Stimulated activated CD4-positive, alpha-beta T cell treated with anti-CD3 and anti-CD28 coated beads, Interleukin-12 subunit alpha, Interleukin-12 subunit beta, amount 100 ng/mL, for 48 hours (primary cell): ENCODE results near the gene GOLGA6A.

Experiments used
- DNase-seq, 3 donors: peaks; one replicate each; pipeline ENCODE4 v3.0.0-alpha.2; 2020; ENCODE audit warnings: low read depth in 2 of 3, low spot score in 1 of 3

GOLGA6A gene

GRCh38 chr15:74038707-74039655 is 43.4 kb downstream of the GOLGA6A start:
- DNase-seq, result no peak

DNA sequence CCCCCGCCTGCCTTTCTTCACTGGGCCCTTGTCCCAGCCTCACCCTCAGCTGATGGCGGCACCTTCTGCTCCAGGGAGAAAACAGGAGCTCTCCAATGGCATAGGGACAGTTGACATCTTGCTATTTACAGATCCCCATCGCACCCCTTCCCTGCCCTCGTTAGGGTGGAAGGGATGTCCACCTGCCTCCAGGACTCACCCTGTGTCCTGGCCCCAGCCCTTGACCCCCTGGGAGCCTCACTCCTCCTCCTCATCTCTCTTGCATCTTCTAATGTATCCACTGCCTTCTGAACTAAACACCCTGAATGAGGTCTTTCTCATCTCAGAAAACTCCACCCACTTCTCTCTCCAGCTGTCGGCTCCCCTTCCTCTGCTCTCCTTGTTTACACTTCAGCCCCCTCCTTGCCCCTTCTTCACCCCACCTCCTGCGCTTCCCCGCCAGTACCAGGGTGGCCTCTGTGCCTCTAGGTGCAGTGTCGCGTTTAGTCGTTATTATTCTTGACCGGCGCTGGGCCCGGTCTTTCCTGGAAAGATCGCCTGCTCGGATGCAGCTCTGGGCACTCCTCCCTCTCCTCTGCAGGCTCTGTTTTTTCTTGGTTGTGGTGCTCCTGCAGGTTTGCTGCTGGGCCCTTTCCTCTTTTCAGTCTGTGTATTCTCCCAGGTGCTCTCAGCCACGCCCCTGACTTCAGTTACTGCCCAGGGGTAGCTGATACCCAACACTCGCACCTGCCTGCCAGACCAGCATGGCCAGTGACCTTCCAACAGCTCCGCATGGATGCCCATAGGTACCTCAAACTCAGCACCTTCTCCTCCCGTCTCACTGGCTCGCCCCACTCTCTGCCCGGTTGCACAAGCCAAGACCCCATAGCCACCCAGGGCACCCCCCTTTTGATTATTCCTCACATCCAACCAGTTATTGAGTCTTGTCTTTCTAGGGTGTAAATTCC is 44.9 kb downstream of the GOLGA6A start:
- DNase-seq, result no peak

- DNase-seq, result no peak
These were observed 45.8 kb downstream of the GOLGA6A start for GRCh38 chr15:74036271-74037170.

GRCh38 chr15:74035121-74036017 is 47.0 kb downstream of the GOLGA6A start:
- DNase-seq, result no peak

GRCh38 chr15:74034206-74034755 is 48.1 kb downstream of the GOLGA6A start:
- no peak for DNase-seq

- no peak for DNase-seq
These were observed 49.5 kb downstream of the GOLGA6A start for GRCh38 chr15:74032606-74033561.

DNA sequence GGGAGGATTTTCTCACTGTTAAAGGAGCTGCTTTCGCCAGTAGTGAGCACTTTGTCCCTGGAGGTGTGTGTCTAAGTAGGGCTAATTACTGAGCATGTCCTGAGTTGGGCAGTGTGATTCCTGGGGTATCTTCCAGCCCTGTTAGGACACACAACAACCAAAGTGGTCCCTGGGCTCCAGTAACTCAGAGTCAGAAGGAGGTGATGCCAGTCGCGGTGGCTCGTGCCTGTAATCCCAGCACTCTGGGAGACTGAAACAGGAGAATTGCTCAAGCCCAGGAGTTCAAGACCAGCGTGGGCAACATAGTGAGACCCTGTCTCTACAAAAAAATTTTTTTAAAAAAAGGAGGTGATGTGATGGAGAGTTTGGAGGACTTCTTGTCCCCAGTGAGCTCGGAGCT is 50.3 kb downstream of the GOLGA6A start:
- no peak for DNase-seq

- DNase-seq, result no peak
These were observed 53.7 kb downstream of the GOLGA6A start for GRCh38 chr15:74028646-74029045.

GRCh38 chr15:74027688-74028087 is 54.7 kb downstream of the GOLGA6A start:
- no peak for DNase-seq

- DNase-seq, result no peak
These were observed 56.9 kb downstream of the GOLGA6A start for GRCh38 chr15:74025436-74025835.

DNA sequence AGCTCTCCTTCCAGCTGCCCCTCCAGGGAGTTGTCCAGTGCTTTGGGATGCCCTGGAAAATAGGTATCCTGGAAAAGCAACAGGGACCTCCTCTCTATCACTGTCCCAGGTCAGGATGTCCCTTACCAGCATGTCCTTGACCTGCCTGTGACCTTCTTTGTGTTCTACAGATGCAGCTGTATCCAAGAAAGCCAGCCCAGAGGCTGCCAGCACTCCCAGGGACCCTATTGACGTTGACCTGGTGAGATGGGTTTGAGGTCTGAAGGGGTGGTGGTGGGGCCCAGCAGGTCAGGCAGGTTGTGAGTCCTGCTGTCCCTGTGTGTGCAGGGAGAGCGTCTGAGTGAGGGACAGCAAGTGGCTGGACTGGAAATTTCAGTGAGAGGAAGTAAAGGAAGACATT is 57.7 kb downstream of the GOLGA6A start:
- DNase-seq, result no peak

DNA sequence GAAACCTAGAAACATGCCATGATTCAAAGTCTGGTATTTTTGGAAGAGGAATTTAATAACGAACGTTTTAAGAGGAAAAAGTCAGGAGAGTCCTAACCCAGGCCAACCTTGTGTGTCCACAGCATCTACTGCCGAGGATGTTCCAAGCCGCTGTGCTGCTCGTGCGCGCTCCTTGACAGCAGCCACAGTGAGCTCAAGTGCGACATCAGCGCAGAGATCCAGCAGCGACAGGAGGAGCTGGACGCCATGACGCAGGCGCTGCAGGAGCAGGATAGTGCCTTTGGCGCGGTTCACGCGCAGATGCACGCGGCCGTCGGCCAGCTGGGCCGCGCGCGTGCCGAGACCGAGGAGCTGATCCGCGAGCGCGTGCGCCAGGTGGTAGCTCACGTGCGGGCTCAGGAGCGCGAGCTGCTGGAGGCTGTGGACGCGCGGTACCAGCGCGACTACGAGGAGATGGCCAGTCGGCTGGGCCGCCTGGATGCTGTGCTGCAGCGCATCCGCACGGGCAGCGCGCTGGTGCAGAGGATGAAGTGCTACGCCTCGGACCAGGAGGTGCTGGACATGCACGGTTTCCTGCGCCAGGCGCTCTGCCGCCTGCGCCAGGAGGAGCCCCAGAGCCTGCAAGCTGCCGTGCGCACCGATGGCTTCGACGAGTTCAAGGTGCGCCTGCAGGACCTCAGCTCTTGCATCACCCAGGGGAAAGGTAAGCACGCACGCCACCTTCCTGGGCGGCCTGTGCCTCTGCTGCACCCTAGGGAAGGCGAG is 59.5 kb downstream of the GOLGA6A start:
- DNase-seq, result no peak
